ENCODE results near the gene RALBP1.
A peak's percentile ranks its signal among the peaks of the same experiment; 100 is the strongest.

Gene RALBP1

GRCh38 chr18:9549405-9549804 is 74.1 kb downstream of the RALBP1 start:
- no peak for DNase-seq (ENCODE audit: low spot score)

- DNase-seq (ENCODE audit: low spot score) = no peak
Observed at GRCh38 chr18:9550429-9550828, 75.1 kb downstream of the RALBP1 start.

- no peak for DNase-seq (ENCODE audit: low spot score)
Observed at GRCh38 chr18:9552191-9552590, 76.9 kb downstream of the RALBP1 start.

GRCh38 chr18:9552616-9553015 is 77.3 kb downstream of the RALBP1 start:
- no peak for DNase-seq (ENCODE audit: low spot score)

GRCh38 chr18:9557250-9557943 is 82.1 kb downstream of the RALBP1 start:
- no peak for DNase-seq (ENCODE audit: low spot score)

GRCh38 chr18:9558387-9559064 is 83.2 kb downstream of the RALBP1 start:
- DNase-seq (ENCODE audit: low spot score) = no peak

- no peak for DNase-seq (ENCODE audit: low spot score)
Observed at GRCh38 chr18:9559253-9559652, 83.9 kb downstream of the RALBP1 start.

- DNase-seq (ENCODE audit: low spot score) = no peak
Observed at GRCh38 chr18:9561759-9562158, 86.4 kb downstream of the RALBP1 start.

GRCh38 chr18:9562584-9562983 is 87.3 kb downstream of the RALBP1 start:
- DNase-seq (ENCODE audit: low spot score) = no peak

GRCh38 chr18:9563331-9563730 is 88.0 kb downstream of the RALBP1 start:
- DNase-seq (ENCODE audit: low spot score) = no peak

GRCh38 chr18:9565407-9565806 is 90.1 kb downstream of the RALBP1 start:
- no peak for DNase-seq (ENCODE audit: low spot score)

- DNase-seq (ENCODE audit: low spot score) = no peak
Observed at GRCh38 chr18:9568186-9568585, 92.9 kb downstream of the RALBP1 start.

GRCh38 chr18:9569178-9569577 is 93.9 kb downstream of the RALBP1 start:
- no peak for DNase-seq (ENCODE audit: low spot score)

- no peak for DNase-seq (ENCODE audit: low spot score)
Observed at GRCh38 chr18:9570255-9570654, 94.9 kb downstream of the RALBP1 start.

- no peak for DNase-seq (ENCODE audit: low spot score)
Observed at GRCh38 chr18:9571546-9571945, 96.2 kb downstream of the RALBP1 start.

- no peak for DNase-seq (ENCODE audit: low spot score)
Observed at GRCh38 chr18:9574473-9575115, 99.3 kb downstream of the RALBP1 start.

- DNase-seq (ENCODE audit: low spot score) = peak; percentile 69
Observed at GRCh38 chr18:9575558-9575957, 100.2 kb downstream of the RALBP1 start.

GRCh38 chr18:9577361-9577760 is 102.0 kb downstream of the RALBP1 start:
- no peak for DNase-seq (ENCODE audit: low spot score)

GRCh38 chr18:9578306-9578705 is 103.0 kb downstream of the RALBP1 start:
- no peak for DNase-seq (ENCODE audit: low spot score)

- no peak for DNase-seq (ENCODE audit: low spot score)
Observed at GRCh38 chr18:9581667-9582066, 106.4 kb downstream of the RALBP1 start.

GRCh38 chr18:9586814-9587213 is 111.5 kb downstream of the RALBP1 start:
- no peak for DNase-seq (ENCODE audit: low spot score)

Data from left forelimb (tissue), 1 donor.